T1000 (cell line): ENCODE measurements around the gene ATP1B1.
"Not testable (repeated sequence)": the region's sequence is repeated elsewhere in the genome, so short reads cannot be mapped to it uniquely, and the experiment has no call there.

Source experiments
- DNase-seq: peaks from one replicate; lab custom pipeline; 2025; ENCODE audit warnings: mixed read lengths; lab: John Stamatoyannopoulos, UW

The ATP1B1 gene

DNA sequence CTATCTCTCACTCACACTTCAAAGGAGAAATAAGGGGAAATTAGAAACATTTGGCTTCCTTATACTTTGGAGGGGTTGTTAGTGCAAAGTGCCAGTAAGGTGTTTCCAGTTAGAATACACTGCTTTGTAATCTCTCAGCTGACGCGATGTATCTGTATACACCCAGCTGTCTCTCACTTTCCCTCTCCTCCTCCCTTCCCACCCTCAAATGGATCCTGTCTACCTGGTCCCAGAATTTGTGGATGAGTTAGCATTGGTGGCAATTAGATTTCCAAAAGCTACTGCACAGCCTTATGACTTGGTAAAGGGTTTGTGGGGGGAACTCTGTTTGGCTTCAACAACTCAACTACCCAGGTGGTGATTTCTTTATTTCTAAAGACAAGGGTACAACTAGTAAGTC is 10.5 kb downstream of the ATP1B1 start:
- no peak for DNase-seq

DNA sequence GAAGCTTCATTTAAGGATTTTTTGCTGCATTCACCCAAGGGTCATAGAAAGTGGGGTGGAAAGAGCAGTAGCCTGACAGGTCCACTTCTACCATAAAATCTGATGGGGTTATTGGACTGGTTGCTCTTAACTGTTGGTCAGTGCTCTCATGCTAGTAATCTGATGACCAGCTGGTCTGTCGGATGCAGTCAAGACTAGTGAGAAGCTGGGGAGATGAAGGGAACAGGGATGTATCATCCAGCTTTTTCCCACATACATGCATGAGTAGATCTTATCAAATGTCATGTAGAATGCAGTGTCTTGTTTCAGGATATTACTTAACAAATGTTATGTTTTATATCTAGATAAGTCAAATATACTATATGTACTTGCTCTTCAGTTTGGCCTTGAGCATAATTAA is 11.1 kb downstream of the ATP1B1 start:
- DNase-seq, result no peak

DNA sequence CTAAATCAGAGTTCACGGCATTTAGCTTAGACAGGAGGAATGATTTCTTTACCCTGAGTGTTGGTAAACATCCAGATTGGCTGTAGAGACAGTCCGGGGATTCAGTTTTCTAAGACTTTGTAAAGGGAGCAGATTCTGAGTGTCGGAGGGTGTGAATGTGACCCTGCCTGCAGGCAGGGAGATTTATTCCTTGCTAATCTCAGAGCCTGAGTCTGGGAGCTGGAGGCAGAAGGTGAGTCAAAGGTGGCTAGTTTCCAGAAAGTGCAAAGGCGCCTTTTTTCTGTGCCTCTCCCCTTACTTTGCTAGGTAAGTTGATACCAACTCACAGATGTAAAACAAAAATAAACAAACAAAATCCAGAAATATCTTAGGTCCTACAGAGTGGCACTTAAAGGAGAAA is 11.7 kb downstream of the ATP1B1 start:
- no peak for DNase-seq

DNA sequence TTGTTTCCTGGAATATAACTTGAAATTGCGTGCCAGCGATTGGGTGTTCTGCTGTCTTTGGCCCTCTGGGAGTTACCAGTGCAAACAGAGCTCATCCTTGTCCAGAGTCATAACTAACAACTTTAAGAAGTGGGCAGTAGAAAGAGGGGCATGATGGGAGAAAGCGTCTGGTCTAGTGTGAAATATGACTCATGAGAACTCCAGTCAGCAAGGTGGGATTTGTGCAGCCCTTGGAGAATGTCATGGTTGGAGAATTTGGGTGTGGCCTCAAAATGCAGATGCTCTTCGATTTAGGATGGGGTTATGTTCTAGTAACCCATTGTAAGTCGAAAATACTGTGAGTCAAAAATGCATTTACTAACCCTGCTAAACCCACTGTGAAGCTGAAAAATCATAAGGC is 12.9 kb downstream of the ATP1B1 start:
- no peak for DNase-seq

DNA sequence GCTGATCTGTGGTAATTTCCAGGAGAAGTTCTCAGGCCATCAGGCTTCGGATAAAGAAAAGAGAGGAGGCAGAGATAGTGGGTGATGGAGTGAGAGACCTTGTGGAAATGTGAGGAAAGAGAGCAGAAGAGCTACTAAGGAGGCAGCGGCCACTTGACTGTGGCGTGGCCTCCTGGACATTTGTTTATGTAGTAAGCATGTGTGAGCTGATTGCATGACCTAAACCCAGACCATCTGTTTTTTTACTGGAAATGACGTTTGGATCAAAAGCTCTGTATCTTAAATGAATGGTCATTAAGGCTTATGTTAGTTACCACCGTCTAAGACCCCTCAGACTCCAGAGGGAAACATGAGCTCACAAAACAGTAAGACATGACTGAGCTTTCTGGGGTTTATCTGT is 13.6 kb downstream of the ATP1B1 start:
- no peak for DNase-seq

DNA sequence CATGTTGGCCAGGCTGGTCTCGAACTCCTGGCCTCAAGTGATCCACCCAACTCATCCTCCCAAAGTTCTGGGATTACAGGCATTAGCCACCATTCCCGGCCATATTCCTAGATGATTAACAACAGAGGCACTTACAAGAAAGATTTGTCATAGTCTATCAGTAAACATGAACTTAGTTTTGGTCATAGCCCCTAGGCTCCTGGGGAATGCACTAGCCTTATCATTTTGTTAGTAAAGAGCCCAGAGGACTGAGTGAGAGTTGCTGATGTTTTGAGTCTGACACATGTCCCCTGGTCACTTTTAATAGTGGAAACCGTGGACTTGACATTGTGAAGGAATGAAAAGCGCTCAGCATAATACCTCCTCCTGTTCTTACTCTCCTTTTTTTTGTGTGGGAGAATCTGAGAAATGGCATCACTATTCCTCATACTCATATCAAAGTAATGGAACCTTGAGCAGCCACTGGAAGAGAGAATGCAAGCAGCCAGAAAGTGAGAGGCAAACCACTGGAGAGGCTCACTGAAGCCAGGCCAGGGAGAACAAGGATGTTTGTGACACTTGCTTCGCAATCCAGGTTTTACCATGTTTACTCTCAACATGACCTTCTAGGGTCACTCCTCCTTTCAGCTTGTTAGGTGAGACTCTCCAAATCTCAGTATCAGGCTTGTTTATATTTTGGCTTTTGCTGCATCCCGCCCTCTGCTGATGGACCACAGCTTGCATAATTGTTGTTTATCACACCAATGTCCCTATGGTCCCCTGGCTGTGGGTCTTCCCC is 14.8 kb downstream of the ATP1B1 start:
- DNase-seq, result peak; percentile 7

DNA sequence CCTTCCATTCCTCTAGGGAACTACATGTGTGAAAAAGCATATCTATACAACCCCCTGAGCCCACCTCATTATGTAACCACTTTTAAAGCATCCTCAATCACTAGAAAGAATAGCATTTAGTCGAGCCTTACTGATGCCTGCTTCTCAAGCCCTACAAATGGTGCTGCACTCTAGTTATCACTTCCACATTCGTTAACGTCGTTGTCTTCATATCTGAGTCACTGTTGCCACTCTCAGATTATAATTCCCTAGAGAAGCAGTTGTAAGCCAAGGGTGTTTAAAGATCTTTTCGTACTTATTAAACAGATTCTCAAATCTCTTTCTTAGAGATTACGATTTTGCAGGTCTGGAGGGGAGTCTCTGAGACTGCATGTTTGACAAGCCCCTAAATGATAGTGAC is 16.5 kb downstream of the ATP1B1 start:
- no peak for DNase-seq

DNA sequence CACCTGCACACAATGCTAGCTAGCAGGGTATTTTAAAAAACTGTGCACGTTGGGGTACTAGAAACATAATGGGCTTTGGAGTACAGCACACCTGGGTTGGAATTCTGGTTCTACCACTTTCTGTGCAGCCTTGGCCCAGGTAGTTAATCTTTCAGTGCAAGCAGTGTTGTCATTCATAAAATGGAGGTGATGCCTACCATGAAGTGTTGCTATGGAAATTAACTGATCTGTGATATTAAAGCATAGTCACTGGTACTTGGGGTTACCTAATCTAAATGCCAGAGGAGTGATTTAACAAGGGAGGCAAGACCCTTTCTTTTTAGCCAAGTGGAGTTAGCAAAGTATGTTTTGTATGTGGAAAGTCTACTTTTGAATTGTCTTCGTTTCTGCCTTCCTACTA is 18.0 kb downstream of the ATP1B1 start:
- DNase-seq, result no peak

DNA sequence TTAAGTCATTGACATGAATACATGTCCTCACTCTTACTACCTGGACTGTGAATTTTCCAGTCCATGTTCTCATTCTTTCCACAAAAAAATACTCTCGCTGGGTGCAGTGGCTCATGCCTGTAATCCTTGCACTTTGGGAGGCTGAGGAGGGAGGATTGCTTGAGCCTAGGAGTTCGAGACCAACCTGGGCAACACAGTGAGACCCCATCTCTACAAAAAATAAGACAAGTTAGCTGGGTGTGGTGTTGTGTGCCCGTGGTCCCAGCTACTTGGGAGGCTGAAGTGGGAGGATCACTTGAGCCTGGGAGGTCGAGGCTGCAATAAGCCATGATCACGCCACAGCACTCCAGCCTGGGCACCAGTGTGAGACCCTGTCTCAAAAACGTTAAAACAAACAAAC is 19.1 kb downstream of the ATP1B1 start:
- DNase-seq, result not testable (repeated sequence)

DNA sequence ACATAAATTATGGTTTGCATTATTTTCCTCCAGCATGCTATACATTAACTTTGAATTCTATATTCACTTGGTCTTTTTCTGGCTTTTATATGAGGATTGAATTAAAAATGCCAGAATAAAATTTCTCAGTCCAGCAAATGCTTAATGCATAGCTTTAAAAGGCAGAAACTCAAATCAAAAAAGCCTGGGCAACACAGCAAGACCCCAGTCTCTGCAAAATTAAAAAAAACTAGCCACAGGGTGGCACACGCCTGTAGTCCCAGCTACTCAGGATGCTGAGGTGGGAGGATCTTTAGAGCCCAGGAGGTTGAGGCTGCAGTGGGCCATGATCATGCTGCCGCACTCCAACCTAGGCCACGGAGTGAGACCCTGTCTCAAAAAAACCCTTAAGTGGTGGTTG is 19.8 kb downstream of the ATP1B1 start:
- DNase-seq, result no peak

DNA sequence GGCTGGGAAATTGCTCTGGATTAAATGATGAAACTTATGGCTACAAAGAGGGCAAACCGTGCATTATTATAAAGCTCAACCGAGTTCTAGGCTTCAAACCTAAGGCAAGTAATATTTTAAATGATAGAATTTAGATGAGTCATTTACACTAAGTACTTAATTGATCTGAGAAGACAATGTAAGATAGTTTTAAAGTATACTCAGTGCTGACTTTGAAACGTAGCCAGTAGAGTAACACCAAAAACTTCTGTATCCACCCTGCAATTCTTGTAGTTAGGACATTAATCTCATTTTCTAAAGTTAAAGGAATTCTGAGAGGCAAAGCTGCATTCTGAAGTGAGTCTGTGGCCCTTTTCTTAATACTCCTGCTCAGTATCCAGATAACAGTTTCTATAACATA is 20.8 kb downstream of the ATP1B1 start:
- no peak for DNase-seq

DNA sequence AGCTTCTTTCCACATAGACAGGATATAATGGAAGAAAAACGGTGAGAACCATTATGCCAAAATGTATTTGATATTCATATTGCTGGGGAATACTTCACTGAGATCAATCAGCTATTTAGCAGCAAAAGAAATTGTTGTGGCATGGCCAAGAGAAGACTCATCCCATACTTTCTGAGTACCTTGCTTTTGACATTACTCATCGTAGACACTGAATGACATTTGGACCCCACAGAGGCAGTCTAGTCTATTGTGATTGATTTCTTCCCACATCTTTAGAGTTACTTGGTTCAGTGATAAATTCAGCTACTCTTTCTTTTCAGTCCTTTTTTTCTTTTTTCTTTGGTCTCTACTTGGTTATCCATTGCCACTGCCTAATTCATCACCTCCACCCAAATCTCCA is 22.1 kb downstream of the ATP1B1 start:
- DNase-seq, result no peak

DNA sequence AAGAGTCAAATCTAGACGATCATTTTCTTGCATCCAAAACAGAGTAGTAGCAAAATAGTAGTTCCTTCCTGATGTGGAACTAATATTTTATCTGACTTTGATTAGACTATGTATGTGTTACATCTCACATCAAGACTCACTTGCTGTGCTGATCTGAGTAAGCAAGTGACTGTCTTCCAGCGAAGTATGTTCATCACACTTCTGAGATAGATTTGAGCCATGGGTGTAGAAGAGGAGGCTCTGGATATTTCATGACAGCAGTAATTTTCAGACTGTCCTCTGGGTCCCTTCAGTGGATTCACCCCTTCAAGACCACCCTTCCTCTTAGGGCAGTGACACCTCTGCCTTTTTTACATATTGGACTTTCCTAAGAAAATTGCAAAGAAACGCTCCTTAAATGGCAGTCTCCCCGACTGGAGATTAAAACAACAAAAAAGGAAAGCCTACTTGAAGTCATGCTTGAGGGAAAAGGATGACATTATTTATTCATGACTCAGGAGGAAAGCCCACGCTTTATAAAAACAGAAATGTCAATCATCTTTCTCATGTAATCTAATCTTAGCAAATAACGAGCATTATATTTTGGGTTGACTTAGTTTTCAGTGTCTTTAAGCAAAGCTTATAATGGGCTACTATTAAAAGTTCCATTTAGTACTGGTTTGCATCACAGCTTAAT is 22.8 kb downstream of the ATP1B1 start:
- DNase-seq, result no peak

DNA sequence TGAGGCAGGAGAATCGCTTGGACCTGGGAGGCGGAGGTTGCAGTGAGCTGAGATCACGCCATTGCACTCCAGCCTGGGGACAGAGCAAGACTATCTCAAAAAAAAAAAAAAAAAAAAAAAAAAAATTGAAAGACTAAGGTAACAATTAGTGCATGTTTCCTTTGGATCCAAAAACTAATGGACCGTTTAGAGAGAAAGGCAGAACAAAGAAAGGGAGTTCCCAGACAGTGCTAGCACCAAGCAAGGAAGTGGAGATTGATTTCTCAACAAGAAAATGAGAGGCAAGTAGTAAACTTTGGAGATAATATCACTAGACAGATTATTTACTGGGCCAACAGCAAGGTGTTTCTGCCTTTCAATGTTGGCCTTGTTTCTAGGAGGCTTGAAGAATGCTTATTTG is 24.2 kb downstream of the ATP1B1 start:
- DNase-seq, result no peak

DNA sequence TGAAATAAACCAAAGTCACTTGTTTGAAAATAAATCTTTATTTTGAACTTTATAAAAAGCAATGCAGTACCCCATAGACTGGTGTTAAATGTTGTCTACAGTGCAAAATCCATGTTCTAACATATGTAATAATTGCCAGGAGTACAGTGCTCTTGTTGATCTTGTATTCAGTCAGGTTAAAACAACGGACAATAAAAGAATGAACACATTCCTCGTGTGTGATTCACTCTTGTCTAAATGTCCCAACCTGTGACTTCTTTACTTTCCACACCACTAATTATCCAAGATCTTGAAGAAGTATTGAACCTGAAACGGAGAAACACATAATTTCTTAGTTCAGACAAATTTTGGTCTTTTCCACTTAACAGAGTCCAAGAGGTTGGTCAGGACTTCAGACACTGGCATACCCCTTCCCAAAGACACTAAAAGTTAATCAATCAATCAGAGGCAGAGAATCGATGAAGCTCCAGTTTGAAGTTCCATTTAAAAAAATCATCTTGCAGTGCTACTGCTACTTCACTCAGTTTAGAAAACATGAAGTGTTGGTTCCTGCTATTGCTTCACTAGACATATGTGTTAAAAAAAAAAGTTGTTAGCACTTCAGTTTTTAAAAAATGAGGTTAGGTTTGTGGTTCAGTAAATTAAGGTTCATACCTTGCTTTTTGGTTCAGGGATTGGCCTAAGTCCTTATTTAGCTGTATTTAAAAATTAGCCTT is 26.2 kb downstream of the ATP1B1 start:
- no peak for DNase-seq

DNA sequence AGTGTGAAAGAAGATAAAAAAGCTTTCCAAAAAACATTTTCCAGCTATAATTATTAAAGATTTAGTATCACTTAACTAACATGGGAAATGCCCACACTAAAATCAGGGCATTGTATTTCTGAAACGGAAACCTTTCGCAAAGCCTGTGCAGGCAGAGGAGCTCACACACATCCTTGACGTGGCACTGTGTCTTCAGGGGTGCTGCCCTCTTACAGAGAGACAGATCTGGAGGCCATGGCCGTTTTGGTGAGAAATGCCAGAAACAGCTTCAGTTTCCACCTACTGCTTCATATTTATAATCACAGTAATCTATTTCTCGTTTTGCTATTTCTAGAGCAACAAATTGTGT is 26.7 kb downstream of the ATP1B1 start:
- DNase-seq, result no peak

DNA sequence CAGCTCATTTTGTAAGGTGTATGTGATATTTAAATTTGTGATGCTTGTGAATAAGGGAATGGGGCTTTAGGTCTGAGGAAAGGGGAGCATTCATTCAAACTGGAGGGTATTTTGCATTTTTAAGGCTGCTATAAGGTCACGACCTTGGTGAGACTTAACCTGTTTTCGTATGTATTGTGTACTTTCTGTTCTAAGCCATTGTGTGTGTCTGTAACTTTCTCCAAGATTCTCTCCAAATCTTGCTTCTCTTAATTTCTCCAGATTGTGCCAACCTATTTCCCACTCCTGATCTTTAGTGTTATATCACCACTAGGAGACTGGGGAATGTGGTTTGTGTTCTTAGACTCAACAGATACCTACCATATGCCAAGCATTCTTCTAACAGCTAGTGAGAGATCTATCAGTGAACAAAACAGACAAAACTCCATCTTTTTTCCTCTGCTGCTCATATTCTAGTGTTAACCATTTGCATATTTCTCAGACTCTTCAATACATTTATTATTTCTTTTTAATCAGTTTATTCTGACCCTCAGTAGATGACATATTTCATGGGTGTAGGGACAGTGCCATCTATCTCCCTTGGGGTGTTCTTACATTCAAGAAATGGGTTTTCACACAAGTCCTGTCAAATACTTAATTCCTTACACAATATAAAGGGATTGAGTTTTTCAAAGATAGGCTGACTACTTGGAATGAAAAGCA is 27.5 kb downstream of the ATP1B1 start:
- DNase-seq, result no peak

DNA sequence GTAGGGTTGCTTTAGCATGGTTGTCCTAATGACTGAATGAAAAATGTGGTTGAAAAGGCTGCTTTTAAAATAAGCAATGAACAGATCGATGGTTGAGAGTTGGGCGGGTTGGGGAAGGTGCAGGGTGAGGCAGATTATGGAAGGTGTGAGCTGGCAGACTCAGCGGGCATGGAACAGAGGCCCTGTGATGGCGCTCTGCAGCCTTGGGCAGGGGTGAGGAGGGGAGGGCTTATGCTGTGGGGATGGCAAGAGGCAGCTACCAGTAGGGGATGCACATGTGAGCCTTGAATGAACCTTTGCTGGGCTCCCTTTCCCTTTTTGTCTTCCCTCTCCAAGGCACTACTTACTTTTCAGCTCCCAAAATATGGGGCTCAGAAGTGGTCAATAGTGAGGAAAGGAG is 30.9 kb downstream of the ATP1B1 start:
- DNase-seq, result no peak

DNA sequence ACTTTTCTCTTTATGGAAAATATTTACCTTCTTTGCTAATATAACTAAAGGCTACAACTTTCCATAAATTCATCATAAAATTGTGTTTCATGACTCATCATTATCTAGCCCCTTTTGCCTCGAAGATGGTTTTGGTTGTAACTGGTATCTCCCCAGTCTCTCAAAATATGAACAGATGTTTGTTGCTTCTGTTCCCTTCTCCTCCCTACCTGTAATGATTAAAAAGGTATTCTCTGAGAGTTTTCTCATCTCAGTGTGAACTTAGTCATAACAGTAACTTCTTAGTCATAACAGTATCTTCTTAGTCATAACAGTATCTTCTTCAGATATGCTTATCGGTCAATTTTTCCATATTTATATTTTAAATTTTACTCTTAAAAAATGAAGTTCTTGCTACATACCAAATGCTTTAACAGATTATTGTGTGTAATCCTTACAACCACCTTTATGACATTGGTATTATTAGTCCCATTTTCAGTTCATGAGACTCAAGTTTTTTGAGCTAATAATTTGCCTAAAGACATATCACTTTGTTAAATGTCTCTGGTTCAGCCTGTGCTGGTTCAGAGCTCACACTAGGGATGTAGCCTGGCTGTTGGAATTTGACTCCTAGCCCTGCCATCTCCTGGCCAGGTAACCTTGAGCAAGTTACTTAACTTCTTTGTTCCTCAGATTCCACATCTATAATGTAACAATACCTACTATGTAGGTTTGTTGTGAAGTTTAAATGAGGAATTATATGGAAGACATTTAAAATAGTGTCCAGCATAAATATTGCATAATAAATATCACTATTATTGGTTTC is 32.6 kb downstream of the ATP1B1 start:
- DNase-seq, result no peak

DNA sequence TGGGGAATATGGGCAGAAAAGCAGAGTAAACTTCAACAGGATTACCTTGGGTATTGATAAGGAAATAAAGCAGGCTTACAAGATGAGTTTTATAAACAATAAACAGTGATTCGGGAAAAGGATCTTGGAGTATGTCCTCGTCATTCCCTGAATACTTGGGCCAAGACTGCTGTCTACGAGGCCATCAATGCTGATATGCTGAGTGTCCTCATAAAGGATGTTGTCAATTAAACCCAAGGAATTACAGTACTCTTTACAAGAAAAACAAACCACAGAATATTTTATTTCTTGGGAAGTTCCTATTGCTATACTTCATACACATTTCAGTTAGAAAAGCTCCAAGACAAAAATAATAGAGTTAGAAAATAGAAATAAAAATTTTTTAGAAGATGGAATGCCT is 34.9 kb downstream of the ATP1B1 start:
- no peak for DNase-seq

DNA sequence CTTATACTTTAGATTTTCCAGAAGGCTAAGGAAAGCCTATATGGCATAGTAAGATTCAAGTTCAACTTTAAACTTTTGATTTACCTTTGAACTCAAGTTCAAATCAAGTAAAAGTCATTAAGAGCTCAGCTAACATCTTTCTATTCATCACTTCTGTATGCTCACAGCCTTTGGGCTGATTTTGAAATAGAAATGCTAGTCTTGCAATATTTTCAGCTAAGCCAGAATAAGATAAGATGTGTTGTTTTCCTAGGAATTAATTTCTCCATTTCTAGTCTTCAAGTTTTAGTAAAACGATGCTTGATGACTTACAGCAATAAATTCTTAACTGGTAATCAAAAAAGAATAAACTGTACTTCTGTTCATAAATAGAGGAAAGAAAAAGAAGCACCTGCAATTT is 35.6 kb downstream of the ATP1B1 start:
- DNase-seq, result no peak

DNA sequence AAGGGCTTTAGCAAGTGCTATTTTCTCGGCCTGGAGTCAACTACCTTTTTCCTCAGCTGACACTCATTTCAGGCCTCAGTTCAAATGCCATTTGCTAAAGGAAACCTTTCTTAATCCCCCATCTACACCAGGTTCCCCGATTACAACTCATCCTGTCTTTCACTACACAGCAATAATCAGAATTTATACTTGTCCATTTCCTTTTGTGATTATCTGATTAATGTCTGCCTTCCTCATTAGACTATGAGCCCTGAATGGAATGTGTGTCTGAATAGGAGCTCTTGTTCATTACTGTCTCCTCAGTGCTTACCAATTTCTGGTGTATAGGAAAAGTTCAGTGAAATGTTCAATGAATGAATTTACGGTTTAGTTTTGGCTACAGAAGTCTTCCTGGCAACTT is 36.9 kb downstream of the ATP1B1 start:
- DNase-seq, result no peak
